ENCODE results near the gene LPCAT2.

GRCh38 chr16:55567382-55567781 is 58.5 kb downstream of the LPCAT2 start:
- no peak for TF ChIP-seq MAX (IDR thresholded peaks at IDR 0.05)
- no peak for TF ChIP-seq RAD21 (IDR thresholded peaks at IDR 0.05; ENCODE audit: low read depth)
